Muscle layer of colon (tissue), 2 donors: Measurements from ENCODE around the gene MTHFD1.

Source experiments
- H3K27ac ChIP-seq: one replicate; pipeline ENCODE4 v1.7.0; 2013; ENCODE audit warnings: low read depth, mild to moderate bottlenecking, low read length, moderate library complexity
- H3K27me3 ChIP-seq, 2 donors: one replicate each; pipeline ENCODE4 v1.7.0; 2013; ENCODE audit warnings: low read length in 2 of 2, mild to moderate bottlenecking in 2 of 2; ENCODE audit not compliant: insufficient read depth in 2 of 2, control insufficient read depth in 1 of 2
- H3K36me3 ChIP-seq: one replicate; pipeline ENCODE4 v1.7.0; 2013; ENCODE audit warnings: mild to moderate bottlenecking, low read length; ENCODE audit not compliant: insufficient read depth
- H3K4me1 ChIP-seq: one replicate; pipeline ENCODE4 v1.7.0; 2013; ENCODE audit warnings: mild to moderate bottlenecking, low read length; ENCODE audit not compliant: insufficient read depth
- H3K4me3 ChIP-seq, 2 donors: one replicate each; pipeline ENCODE4 v1.7.0; 2013; ENCODE audit warnings: low read length in 2 of 2, low read depth in 1 of 2, mild to moderate bottlenecking in 1 of 2, moderate library complexity in 1 of 2
- H3K9ac ChIP-seq: one replicate; pipeline ENCODE4 v1.7.0; 2013; ENCODE audit warnings: low read length
- H3K9me3 ChIP-seq: one replicate; pipeline ENCODE4 v1.7.0; 2013; ENCODE audit warnings: mild to moderate bottlenecking, low read length
- donor health status: abdominal sarcoma.
- donor health status: Adenocarcinoma of cecum.

Gene MTHFD1

GRCh38 chr14:64459405-64460136, 71.4 kb downstream of the MTHFD1 start:
- Histone ChIP-seq H3K27ac (no peak overlapping the region), H3K9ac (no peak overlapping the region), H3K36me3 (peaks cover 12% of the 10 kb centered on the region), H3K4me1 (no peaks in the 10 kb centered on the region), H3K4me3 (no peak overlapping the region), H3K9me3 (no peaks in the 10 kb centered on the region), H3K27me3 (no peaks in the 10 kb centered on the region)

GRCh38 chr14:64461221-64461620, 73.1 kb downstream of the MTHFD1 start:
- H3K27me3 ChIP-seq: no peaks in the 10 kb centered on the region
- H3K27ac ChIP-seq: no peak overlapping the region
- H3K9ac ChIP-seq: no peak overlapping the region
- H3K9me3 ChIP-seq: no peaks in the 10 kb centered on the region
- H3K36me3 ChIP-seq: peaks cover 3% of the 10 kb centered on the region
- no peak overlapping the region for H3K4me3 ChIP-seq
- peaks cover 3% of the 10 kb centered on the region for H3K4me1 ChIP-seq

GRCh38 chr14:64463195-64463594, 75.0 kb downstream of the MTHFD1 start:
- peaks cover 3% of the 10 kb centered on the region for H3K36me3 ChIP-seq
- H3K9ac ChIP-seq: no peak overlapping the region
- peaks cover 4% of the 10 kb centered on the region for H3K4me1 ChIP-seq
- H3K27ac ChIP-seq: no peak overlapping the region
- H3K9me3 ChIP-seq: no peaks in the 10 kb centered on the region
- no peak overlapping the region for H3K4me3 ChIP-seq
- H3K27me3 ChIP-seq: no peaks in the 10 kb centered on the region

GRCh38 chr14:64463873-64464272, 75.7 kb downstream of the MTHFD1 start:
- Histone ChIP-seq H3K4me3 (no peak overlapping the region), H3K27me3 (no peaks in the 10 kb centered on the region), H3K4me1 (peaks cover 4% of the 10 kb centered on the region), H3K9me3 (no peaks in the 10 kb centered on the region), H3K36me3 (peaks cover 2% of the 10 kb centered on the region), H3K9ac (no peak overlapping the region), H3K27ac (no peak overlapping the region)

- no peak overlapping the region for H3K9ac ChIP-seq
- no peaks in the 10 kb centered on the region for H3K9me3 ChIP-seq
- H3K27ac ChIP-seq: no peak overlapping the region
- no peaks in the 10 kb centered on the region for H3K36me3 ChIP-seq
- peaks cover 4% of the 10 kb centered on the region for H3K4me1 ChIP-seq
- H3K4me3 ChIP-seq: peak overlapping the region in 1 of 2 donors; percentile 49
- H3K27me3 ChIP-seq: no peaks in the 10 kb centered on the region
These were observed 76.5 kb downstream of the MTHFD1 start for GRCh38 chr14:64464651-64465050.

- H3K4me3 ChIP-seq: peak within 1 kb of the TSS; percentile 49 to 72
- H3K36me3 ChIP-seq: no peaks in the 10 kb centered on the region
- H3K4me1 ChIP-seq: peaks cover 4% of the 10 kb centered on the region
- no peak within 1 kb of the TSS for H3K9ac ChIP-seq
- no peaks in the 10 kb centered on the region for H3K9me3 ChIP-seq
- peak within 1 kb of the TSS; percentile 61 for H3K27ac ChIP-seq
- no peaks in the 10 kb centered on the region for H3K27me3 ChIP-seq
These were observed 77.2 kb downstream of the MTHFD1 start, which contains the start of gene AKAP5 for GRCh38 chr14:64465191-64465822. Gene AKAP5 (plus strand): TSS chr14:64465499. CDS start chr14:64468395, 2,896 bp downstream.

GRCh38 chr14:64465831-64466554, 77.8 kb downstream of the MTHFD1 start:
- no peaks in the 10 kb centered on the region for H3K9me3 ChIP-seq
- no peak overlapping the region for H3K9ac ChIP-seq
- H3K27me3 ChIP-seq: no peaks in the 10 kb centered on the region
- H3K4me1 ChIP-seq: peaks cover 4% of the 10 kb centered on the region
- peak overlapping the region; percentile 49 to 72 for H3K4me3 ChIP-seq
- H3K27ac ChIP-seq: peak overlapping the region; percentile 61
- no peaks in the 10 kb centered on the region for H3K36me3 ChIP-seq

GRCh38 chr14:64467101-64467500, 78.9 kb downstream of the MTHFD1 start:
- Histone ChIP-seq H3K36me3 (no peaks in the 10 kb centered on the region), H3K27me3 (no peaks in the 10 kb centered on the region), H3K9me3 (no peaks in the 10 kb centered on the region), H3K4me3 (no peak overlapping the region), H3K9ac (no peak overlapping the region), H3K27ac (no peak overlapping the region), H3K4me1 (peaks cover 4% of the 10 kb centered on the region)

- Histone ChIP-seq H3K9ac (no peak overlapping the region), H3K27ac (no peak overlapping the region), H3K36me3 (no peaks in the 10 kb centered on the region), H3K4me1 (peaks cover 4% of the 10 kb centered on the region), H3K9me3 (no peaks in the 10 kb centered on the region), H3K4me3 (no peak overlapping the region), H3K27me3 (no peaks in the 10 kb centered on the region)
These were observed 79.4 kb downstream of the MTHFD1 start for GRCh38 chr14:64467566-64467965.

GRCh38 chr14:64468451-64468850, 80.3 kb downstream of the MTHFD1 start:
- no peak overlapping the region for H3K4me3 ChIP-seq
- H3K9ac ChIP-seq: no peak overlapping the region
- no peak overlapping the region for H3K27ac ChIP-seq
- no peaks in the 10 kb centered on the region for H3K27me3 ChIP-seq
- H3K4me1 ChIP-seq: peaks cover 4% of the 10 kb centered on the region
- H3K9me3 ChIP-seq: no peaks in the 10 kb centered on the region
- no peaks in the 10 kb centered on the region for H3K36me3 ChIP-seq

GRCh38 chr14:64474041-64474440, 85.9 kb downstream of the MTHFD1 start:
- no peaks in the 10 kb centered on the region for H3K36me3 ChIP-seq
- H3K27me3 ChIP-seq: no peaks in the 10 kb centered on the region
- H3K9ac ChIP-seq: no peak overlapping the region
- no peaks in the 10 kb centered on the region for H3K9me3 ChIP-seq
- no peak overlapping the region for H3K4me3 ChIP-seq
- H3K4me1 ChIP-seq: no peaks in the 10 kb centered on the region
- H3K27ac ChIP-seq: no peak overlapping the region
